Stimulated activated CD4-positive, alpha-beta T cell treated with anti-CD3 and anti-CD28 coated beads, Interleukin-4, amount 100 ng/mL, for 48 hours (primary cell): ENCODE results near the gene NRAS.

ENCODE experiments used
- DNase-seq, 2 donors: peaks; one replicate each; pipeline ENCODE4 v3.0.0-alpha.2; 2020; ENCODE audit warnings: low read depth in 2 of 2

NRAS gene

GRCh38 chr1:114716304-114717170 lies at the start of gene NRAS:
NRAS (minus strand) TSS chr1:114716771; CDS start chr1:114716160, 611 bp downstream.
- DNase-seq, result peak; percentile 94

- DNase-seq, result no peak
These were observed 48.1 kb upstream of the NRAS start for GRCh38 chr1:114764689-114765088.

GRCh38 chr1:114758256-114758832 lies 41.8 kb upstream of the NRAS start:
- DNase-seq, result no peak

- peak; percentile 92 to 93 for DNase-seq
These were observed 41.1 kb upstream of the NRAS start, which contains the start of gene CSDE1 for GRCh38 chr1:114757455-114758255. CSDE1 (minus strand) TSS chr1:114757984; CDS start chr1:114739890, 18,094 bp downstream.

GRCh38 chr1:114756949-114757454 lies 40.4 kb upstream of the NRAS start:
- DNase-seq, result no peak

GRCh38 chr1:114756009-114756892 lies 39.7 kb upstream of the NRAS start:
- DNase-seq, result no peak

GRCh38 chr1:114755006-114755931 lies 38.7 kb upstream of the NRAS start:
- no peak for DNase-seq

- DNase-seq, result peak in 1 of 2 donors; percentile 23
These were observed 37.1 kb upstream of the NRAS start for GRCh38 chr1:114753702-114754101.

GRCh38 chr1:114753143-114753542 lies 36.6 kb upstream of the NRAS start:
- no peak for DNase-seq

- no peak for DNase-seq
These were observed 34.2 kb upstream of the NRAS start for GRCh38 chr1:114750780-114751179.

- DNase-seq, result no peak
These were observed 33.3 kb upstream of the NRAS start for GRCh38 chr1:114749835-114750234.

GRCh38 chr1:114746450-114747121 lies 30.0 kb upstream of the NRAS start:
- DNase-seq, result no peak

GRCh38 chr1:114745291-114745690 lies 28.7 kb upstream of the NRAS start:
- DNase-seq, result no peak

GRCh38 chr1:114741963-114742746 lies 25.6 kb upstream of the NRAS start:
- no peak for DNase-seq

GRCh38 chr1:114740331-114740730 lies 23.8 kb upstream of the NRAS start:
- DNase-seq, result no peak

GRCh38 chr1:114737314-114737849 lies 20.8 kb upstream of the NRAS start:
- no peak for DNase-seq

- no peak for DNase-seq
These were observed 18.9 kb upstream of the NRAS start for GRCh38 chr1:114735479-114735878.

- DNase-seq, result no peak
These were observed 13.2 kb upstream of the NRAS start for GRCh38 chr1:114729782-114730181.
